GM19438 (cell line): ENCODE measurements around the gene KLF17.
"Not testable (repeated sequence)": the region's sequence is repeated elsewhere in the genome, so short reads cannot be mapped to it uniquely, and the experiment has no call there.

ENCODE experiments used
- ATAC-seq: cut with Tn5 transposase; IDR thresholded peaks from one replicate; pipeline ENCODE4 v1.9.1; 2021; ENCODE audit warnings: low read depth; ENCODE audit not compliant: unreplicated experiment

KLF17 gene

GRCh38 chr1:44108241-44108640 lies 10.4 kb upstream of the KLF17 start:
- ATAC-seq = no peak

GRCh38 chr1:44108971-44109370 lies 9.7 kb upstream of the KLF17 start:
- no peak for ATAC-seq

- no peak for ATAC-seq
Measured at GRCh38 chr1:44110916-44111315, 7.7 kb upstream of the KLF17 start.

GRCh38 chr1:44111861-44112260 lies 6.8 kb upstream of the KLF17 start:
- no peak for ATAC-seq

GRCh38 chr1:44112486-44112885 lies 6.1 kb upstream of the KLF17 start:
- ATAC-seq = no peak

GRCh38 chr1:44113095-44113609 lies 5.5 kb upstream of the KLF17 start:
- no peak for ATAC-seq

- no peak for ATAC-seq
Measured at GRCh38 chr1:44114098-44114497, 4.5 kb upstream of the KLF17 start.

GRCh38 chr1:44117272-44117671 lies 1.3 kb upstream of the KLF17 start:
- not testable (repeated sequence) for ATAC-seq

GRCh38 chr1:44119525-44119924 lies 904 bp downstream of the KLF17 start:
- no peak for ATAC-seq

- no peak for ATAC-seq
Measured at GRCh38 chr1:44120398-44120949, 1.9 kb downstream of the KLF17 start.

GRCh38 chr1:44129616-44130500 lies 11.2 kb downstream of the KLF17 start:
- no peak for ATAC-seq

GRCh38 chr1:44131411-44131810 lies 12.8 kb downstream of the KLF17 start:
- no peak for ATAC-seq

- no peak for ATAC-seq
Measured at GRCh38 chr1:44134071-44134920, 15.7 kb downstream of the KLF17 start.

GRCh38 chr1:44135886-44136285 lies 17.3 kb downstream of the KLF17 start:
- ATAC-seq = no peak

- ATAC-seq = no peak
Measured at GRCh38 chr1:44138239-44138638, 19.6 kb downstream of the KLF17 start.

GRCh38 chr1:44139565-44139964 lies 20.9 kb downstream of the KLF17 start:
- ATAC-seq = not testable (repeated sequence)

- no peak for ATAC-seq
Measured at GRCh38 chr1:44141531-44141930, 22.9 kb downstream of the KLF17 start, which contains the start of gene KLF18. KLF18 (minus strand) TSS chr1:44141631; CDS start chr1:44141631, 0 bp downstream.

GRCh38 chr1:44144962-44145756 lies 26.5 kb downstream of the KLF17 start:
- ATAC-seq = no peak

GRCh38 chr1:44146536-44147361 lies 28.1 kb downstream of the KLF17 start:
- ATAC-seq = no peak
